GM19099 (cell line): ENCODE results near the gene ACAD9.

ENCODE experiments used
- POLR2A ChIP-seq: IDR thresholded peaks from 3 replicates; pipeline ENCODE4 v1.6.1; 2011; ENCODE audit warnings: low read depth; ENCODE audit not compliant: insufficient read length; ENCODE audit errors: extremely low read depth

Gene ACAD9

GRCh38 chr3:128946411-128946810, 67.0 kb downstream of the ACAD9 start:
- TF ChIP-seq POLR2A = no peak

DNA sequence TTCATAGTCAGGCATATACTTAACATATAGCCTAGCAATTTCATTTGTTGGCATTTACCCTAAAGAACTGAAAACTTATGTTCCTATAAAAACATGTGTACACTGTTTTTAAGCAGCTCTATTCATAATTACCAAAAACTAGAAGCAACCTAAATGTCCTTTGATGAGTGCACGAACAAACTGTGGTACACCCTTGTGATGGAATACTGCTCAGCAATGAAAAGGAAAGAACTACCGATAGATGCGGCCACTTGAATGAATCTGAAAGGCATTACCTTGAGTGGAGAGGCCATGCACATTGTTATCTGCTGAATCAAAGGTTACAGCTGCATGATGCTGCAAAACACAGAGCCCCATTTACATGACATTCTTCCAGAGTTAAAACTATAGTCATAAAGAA, 69.7 kb downstream of the ACAD9 start:
- no peak for TF ChIP-seq POLR2A

DNA sequence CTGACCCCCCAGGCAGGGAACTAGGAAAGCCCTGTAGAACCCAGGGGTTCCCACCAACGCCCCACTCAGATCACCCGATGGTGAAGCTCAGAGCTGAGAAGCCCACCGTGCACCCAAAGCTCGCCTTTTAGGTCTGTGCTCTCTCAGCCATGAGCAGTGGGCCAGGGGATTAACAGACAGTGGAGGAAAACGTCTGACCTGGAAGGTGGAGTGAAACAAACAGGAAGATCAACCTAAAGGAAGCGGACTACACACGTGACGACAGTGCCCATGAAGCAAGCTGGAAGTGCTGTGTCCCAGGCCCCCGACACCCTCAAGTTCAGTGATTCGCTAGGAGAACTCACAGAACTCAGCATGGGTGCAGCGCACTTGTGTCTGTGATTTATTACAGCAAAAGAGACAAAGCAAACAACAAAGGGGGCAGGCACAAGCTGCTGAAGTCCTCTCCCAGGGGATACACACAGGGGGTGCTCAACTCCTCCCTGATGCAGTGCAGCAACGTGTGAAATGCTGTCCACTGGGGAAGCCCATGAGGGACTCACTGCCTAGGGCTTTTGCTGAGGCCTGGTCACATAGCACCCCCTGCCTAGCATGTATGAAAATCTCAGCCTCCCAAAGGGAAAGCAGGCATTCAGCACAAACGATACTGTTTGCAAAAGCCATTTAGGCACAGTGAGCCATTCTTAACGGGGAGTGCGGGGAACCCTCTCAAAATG, 71.0 kb downstream of the ACAD9 start:
- TF ChIP-seq POLR2A = no peak

DNA sequence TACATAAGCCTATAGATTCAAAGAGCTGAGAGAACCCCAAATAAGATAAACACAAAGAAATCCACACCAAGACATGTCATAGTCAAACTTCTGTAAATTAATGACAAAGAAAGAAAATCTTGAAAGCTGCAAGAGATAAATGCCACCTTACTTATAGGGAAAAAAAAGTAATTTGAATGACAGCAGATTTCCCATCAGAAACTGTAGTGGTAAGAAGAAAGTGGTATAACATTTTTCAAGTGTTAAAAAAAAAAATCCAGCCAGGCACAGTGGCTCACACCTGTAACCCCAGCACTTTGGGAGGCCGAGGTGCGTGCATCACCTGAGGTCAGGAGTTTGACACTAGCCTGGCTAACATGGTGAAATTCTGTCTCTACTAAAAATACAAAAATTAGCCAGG, 77.0 kb downstream of the ACAD9 start:
- no peak for TF ChIP-seq POLR2A
